HuH-7 (cell line): Measurements from ENCODE around the gene CASQ2.
"Not testable (repeated sequence)": the region's sequence is repeated elsewhere in the genome, so short reads cannot be mapped to it uniquely, and the experiment has no call there.

Source experiments
- DNase-seq: peaks from one replicate; pipeline ENCODE4 v3.0.0; 2011; ENCODE audit warnings: low spot score

The CASQ2 gene

GRCh38 chr1:115780655-115781054 lies 12.1 kb upstream of the CASQ2 start:
- not testable (repeated sequence) for DNase-seq

DNA sequence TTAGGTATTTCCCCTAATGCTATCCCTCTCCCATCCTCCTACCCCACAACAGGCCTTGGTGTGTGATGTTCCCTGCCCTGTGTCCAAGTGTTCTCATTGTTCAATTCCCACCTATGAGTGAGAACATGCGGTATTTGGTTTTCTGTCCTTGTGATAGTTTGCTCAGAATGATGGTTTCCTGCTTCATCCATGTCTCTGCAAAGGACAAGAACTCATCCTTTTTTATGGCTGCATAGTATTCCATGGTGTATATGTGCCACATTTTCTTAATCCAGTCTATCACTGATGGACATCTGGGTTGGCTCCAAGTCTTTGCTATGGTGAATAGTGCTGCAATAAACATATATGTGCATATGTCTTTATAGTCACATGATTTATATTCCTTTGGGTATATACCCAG lies 10.6 kb upstream of the CASQ2 start:
- not testable (repeated sequence) for DNase-seq

- DNase-seq: peak; percentile 63
Observed at GRCh38 chr1:115771847-115772457, 3.4 kb upstream of the CASQ2 start.

DNA sequence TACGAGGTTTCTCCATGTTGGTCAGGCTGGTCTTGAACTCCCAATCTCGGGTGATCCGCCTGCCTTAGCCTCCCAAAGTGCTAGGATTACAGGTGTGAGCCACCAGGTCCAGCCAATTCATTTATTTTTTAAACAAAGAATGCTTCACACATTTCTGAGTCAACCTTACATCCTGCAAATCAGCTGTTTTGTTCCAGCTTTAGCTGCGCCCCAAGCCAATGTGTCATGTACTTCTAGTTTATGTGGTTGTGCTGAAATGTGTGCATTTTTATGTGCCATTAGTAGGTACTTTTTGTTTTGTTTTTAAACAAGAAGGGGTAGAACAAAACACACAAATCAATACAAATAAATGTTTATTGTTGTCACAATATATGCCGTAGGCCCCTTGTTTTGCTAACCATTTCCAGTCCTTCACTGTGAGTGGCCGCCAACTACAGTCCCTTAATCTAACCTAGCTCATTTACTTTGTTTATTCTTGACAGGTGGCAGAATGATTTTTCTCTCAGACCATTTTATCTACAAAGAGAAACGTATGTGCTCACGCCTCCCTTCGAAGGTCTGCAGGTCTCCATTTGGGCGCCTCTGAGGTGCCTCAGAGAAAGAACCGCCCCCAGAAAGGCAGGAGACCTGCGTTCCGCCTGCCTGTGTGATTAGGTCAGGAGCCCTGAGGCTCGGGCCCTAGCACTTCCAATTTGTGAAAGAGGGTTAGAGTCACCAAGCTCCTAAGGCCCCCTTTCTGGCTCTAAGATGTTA lies 2.8 kb upstream of the CASQ2 start:
- DNase-seq: no peak

DNA sequence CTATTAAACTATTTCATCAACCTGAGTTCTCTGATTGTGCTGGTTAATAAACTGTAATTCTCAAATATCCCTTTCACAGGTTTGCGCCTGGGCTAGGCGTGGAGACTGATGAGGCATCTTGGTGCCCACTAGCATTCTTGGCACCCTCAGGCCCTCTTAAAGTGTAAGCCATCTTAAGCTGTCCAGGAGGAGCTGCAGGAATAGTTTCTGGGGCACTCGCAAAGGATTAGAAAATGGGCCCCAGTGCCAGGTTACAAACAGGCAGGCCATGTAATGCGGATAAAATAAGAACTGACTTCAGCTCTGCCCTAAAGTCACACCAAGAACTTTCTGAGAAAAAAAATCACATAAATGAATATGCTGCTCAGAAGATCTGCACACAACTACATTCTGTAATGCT lies 1.1 kb downstream of the CASQ2 start:
- DNase-seq: no peak

DNA sequence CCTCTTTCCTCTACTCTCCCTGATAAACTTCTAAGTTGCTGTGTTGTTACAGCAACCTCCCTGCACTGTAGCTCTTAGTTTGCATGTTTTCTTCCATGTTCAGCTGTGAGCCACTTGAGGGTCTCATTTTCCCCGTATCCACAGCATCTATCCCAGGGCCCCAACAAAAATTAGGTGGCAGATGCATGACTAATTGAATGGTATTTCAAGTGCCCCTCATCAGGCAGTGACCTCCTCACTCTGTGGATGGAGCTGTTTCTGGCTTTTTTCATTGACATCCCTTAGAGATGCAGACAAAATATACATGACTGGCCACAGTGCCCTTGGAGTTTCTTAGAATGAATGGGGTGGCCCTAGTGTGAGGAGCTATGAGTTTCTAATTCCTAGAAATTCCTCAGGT lies 3.4 kb downstream of the CASQ2 start:
- no peak for DNase-seq

DNA sequence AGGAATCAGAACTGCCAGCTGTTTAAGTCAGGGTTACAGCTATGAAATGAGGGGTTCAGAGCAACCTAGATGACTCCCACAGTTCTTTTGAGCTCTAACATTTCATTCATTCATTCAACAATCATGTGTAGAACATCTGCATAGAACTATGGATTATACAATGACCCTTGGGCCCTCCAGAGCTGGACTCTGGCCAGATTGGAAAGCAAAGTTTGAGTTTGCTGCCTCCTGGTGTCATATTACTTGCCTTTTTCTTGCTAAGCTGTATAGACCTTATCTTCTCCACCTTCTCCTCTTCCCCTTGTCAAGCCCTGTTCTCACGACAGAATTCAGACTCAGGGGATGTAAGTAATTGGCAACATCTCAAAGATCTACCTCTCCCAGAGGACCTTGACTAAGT lies 4.0 kb downstream of the CASQ2 start:
- peak; percentile 41 for DNase-seq

DNA sequence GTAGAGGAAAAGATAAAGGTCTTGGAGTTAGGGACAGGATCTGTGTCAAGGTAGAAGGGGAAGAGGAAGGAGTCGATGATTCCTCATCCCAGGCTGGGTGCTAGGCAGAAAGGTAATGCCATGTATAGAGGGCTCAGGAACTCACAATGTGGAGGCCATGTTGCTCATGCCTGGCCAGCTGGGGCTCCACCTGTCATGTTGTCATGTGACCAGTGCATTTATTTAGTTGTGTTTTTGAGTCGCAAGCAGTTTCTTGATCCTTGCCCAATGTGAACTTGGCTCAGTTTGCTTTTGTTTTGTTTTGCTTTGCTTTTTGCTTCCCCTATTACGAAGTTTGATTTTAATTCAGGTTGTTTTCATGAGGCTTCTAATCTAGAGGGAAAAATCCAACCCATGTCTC lies 5.7 kb downstream of the CASQ2 start:
- DNase-seq: no peak

GRCh38 chr1:115761601-115762302 lies 6.8 kb downstream of the CASQ2 start:
- no peak for DNase-seq

- no peak for DNase-seq
Observed at GRCh38 chr1:115757856-115758255, 10.7 kb downstream of the CASQ2 start.

- no peak for DNase-seq
Observed at GRCh38 chr1:115757326-115757725, 11.2 kb downstream of the CASQ2 start.

DNA sequence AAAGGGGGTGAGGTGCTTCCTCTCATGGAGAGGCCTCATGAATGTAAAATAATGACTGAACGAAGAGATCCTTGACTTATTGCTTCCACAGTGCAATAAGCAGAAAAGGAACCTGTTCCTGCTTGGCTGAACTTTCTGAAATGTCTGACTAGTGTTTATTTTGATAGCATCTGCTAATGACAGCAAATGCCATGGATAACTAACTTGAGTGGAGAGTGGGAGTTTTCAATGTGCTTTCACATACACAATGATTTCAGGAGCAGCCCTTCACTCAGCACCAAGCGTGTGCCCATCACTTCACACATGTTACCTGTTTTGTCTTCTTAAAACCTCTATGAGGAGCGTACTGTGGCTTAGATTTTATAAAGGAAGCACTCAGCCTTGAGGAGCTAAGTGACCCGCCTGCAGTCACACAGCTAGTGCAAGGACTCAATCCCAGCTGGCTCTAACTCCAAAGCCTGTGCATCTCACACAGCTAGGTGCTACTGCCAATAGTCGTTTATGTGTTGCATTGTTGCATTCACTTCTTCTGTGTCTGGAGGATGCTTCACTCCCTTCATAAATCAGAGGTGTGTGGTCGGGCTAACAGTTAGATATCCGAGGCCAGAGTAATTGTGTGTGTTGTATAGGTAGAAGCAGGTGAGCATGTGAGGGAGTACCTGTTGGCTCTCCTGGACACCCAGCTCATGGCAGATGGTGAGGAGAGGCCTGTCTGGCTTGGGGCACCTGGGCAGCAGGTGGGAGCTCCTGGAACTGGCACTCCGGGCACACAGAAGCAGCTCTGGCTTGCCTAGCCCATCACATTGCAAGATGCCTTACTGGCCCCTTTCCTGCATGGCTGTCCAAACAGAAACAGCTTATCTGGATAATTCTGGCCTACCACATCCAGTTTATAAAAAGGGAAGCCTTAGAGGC lies 12.8 kb downstream of the CASQ2 start:
- DNase-seq: no peak

GRCh38 chr1:115753830-115754229 lies 14.7 kb downstream of the CASQ2 start:
- DNase-seq: no peak

- no peak for DNase-seq
Observed at GRCh38 chr1:115753361-115753760, 15.2 kb downstream of the CASQ2 start.

GRCh38 chr1:115748401-115749150 lies 19.9 kb downstream of the CASQ2 start:
- no peak for DNase-seq

- DNase-seq: no peak
Observed at GRCh38 chr1:115746021-115746690, 22.4 kb downstream of the CASQ2 start.

DNA sequence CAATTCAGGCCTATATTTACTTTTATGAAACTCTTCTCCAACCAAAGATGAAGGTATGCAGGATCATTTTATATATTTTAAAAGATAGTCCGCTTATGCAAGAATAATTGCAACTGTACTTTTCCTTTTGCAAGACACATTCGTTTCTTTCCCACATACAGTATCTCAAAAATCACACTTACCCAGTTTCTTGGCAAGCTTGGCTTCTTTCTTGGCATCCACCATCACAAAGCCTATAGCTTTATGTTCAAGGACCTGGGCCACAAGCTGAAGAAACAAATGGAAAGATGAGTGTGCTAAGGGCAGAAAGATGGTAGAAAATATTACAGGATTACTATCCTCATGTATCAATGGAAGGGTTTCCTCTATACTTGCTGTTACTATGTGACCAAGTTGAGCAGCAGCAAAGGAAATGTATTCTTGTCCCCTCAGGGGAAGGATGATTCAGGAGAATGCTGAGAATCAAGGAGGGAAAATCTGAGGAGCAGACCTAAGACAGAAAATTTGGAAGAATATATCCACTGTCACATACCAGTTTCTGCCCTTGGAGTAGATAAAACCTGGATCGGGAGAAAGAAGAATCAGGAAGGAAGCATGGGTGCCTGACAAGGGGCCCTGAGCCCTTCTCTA lies 23.8 kb downstream of the CASQ2 start:
- no peak for DNase-seq

- DNase-seq: no peak
Observed at GRCh38 chr1:115740811-115741210, 27.7 kb downstream of the CASQ2 start.

GRCh38 chr1:115732316-115732715 lies 36.2 kb downstream of the CASQ2 start:
- DNase-seq: no peak

DNA sequence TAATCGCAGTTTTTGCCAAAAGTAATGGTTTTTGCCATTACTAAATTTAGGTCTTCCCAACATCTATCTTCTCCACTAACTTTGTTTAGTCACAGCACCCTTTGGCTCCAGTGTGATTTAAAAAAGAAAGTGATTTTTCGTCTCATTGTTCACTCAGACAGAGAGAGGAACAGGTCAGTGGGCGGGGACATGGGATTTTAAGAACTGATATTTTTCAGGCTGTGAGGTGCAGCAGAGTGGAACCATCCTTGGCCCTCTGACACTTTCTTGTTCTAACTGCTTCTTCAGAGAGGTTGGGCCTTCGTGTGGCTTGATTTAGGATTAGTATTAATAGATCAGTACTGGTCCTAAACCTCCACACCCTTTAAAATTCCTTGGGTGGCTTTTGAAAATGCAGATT lies 38.8 kb downstream of the CASQ2 start:
- DNase-seq: no peak
